K562 (cell line): Measurements from ENCODE around the gene GUK1. TPM values are rescaled to one million over a fixed set of nuclear protein-coding genes. Genes with fewer than 3 reads are reported as not detected.
A peak's percentile ranks its signal among the peaks of the same experiment; 100 is the strongest.

Source experiments
- CHD1 ChIP-seq: fragments of 200-600 bp; sonication (generic); IDR thresholded peaks from one replicate; pipeline ENCODE4 v1.6.1; 2012; ENCODE audit warnings: mild to moderate bottlenecking, moderate library complexity, low read length, inconsistent platforms
- CTCFL ChIP-seq: IDR thresholded peaks from 2 replicates; pipeline ENCODE4 v1.6.1; 2011; ENCODE audit warnings: borderline replicate concordance, low read depth, mild to moderate bottlenecking, moderate library complexity, low read length; ENCODE audit not compliant: insufficient read depth, poor library complexity, severe bottlenecking
- FIP1L1 ChIP-seq: fragments of 200-400 bp; formaldehyde crosslinking; IDR thresholded peaks from 2 replicates; pipeline ENCODE4 v1.6.1; 2018; ENCODE audit warnings: mild to moderate bottlenecking, low read depth, low read length; ENCODE audit not compliant: poor library complexity, severe bottlenecking
- LEF1 ChIP-seq: fragments of 450-650 bp; IDR thresholded peaks from 2 replicates; pipeline ENCODE4 v1.6.1; 2016; ENCODE audit warnings: mild to moderate bottlenecking
- MITF ChIP-seq: IDR thresholded peaks from 2 replicates; pipeline ENCODE4 v1.6.1; 2014; ENCODE audit warnings: antibody characterized with exemption
- PHF8 ChIP-seq: fragments of 200-600 bp; sonication (generic); IDR thresholded peaks from 2 replicates; pipeline ENCODE4 v1.6.1; 2012; ENCODE audit warnings: mixed run types, mild to moderate bottlenecking, inconsistent platforms, low read length, moderate library complexity, borderline replicate concordance
- RAD51 ChIP-seq: fragments of 450-650 bp; IDR thresholded peaks from 2 replicates; pipeline ENCODE4 v1.7.1; 2016; ENCODE audit warnings: low read depth, mild to moderate bottlenecking, borderline replicate concordance
- SIX5 ChIP-seq, 2 experiments: IDR thresholded peaks; 2 replicates each; pipeline ENCODE4 v1.6.1; 2011; ENCODE audit warnings: low read length in 2 of 2, borderline replicate concordance in 1 of 2, low read depth in 1 of 2, mild to moderate bottlenecking in 1 of 2, moderate library complexity in 1 of 2; ENCODE audit not compliant: insufficient read depth in 1 of 2
- SMAD4 ChIP-seq: fragments of 250-450 bp; sonication (Bioruptor Pico); conservative IDR thresholded peaks from 2 replicates; pipeline ENCODE4 v1.8.0; 2021; ENCODE audit warnings: inconsistent platforms, mild to moderate bottlenecking, moderate library complexity
- TCF15 ChIP-seq: fragments of 250-450 bp; sonication (Bioruptor Pico); IDR thresholded peaks from 2 replicates; pipeline ENCODE4 v1.8.0; 2022; ENCODE audit warnings: moderate library complexity, mild to moderate bottlenecking, inconsistent platforms
- TCFL5 ChIP-seq: fragments of 250-450 bp; sonication (Bioruptor Pico); conservative IDR thresholded peaks from 2 replicates; pipeline ENCODE4 v1.6.1; 2021; ENCODE audit warnings: mild to moderate bottlenecking, moderate library complexity, matching md5 sums
- ZNF592 ChIP-seq: fragments of 450-650 bp; IDR thresholded peaks from 2 replicates; pipeline ENCODE4 v1.6.1; 2017; ENCODE audit warnings: antibody characterized with exemption, mild to moderate bottlenecking
- ZNF707 ChIP-seq: fragments of 250-450 bp; sonication (Bioruptor Pico); conservative IDR thresholded peaks from 2 replicates; pipeline ENCODE4 v1.8.0; 2022; ENCODE audit warnings: inconsistent platforms, mild to moderate bottlenecking, moderate library complexity
- ZNF77 ChIP-seq: fragments of 250-450 bp; sonication (Bioruptor Pico); IDR thresholded peaks from 2 replicates; pipeline ENCODE4 v1.5.0; 2020
- polyA plus RNA-seq, 8 experiments: library from polyadenylated mRNA; depleted of rRNA in 4 of 8; stranded (reverse) in 5 of 8; unstranded in 3 of 8; fragments of >200 nt; fragmentation: Nextera tagmentation in 2 of 8; fragmentation: Illumina TruSeq in 1 of 8; extraction: Ambion mirVana in 2 of 8; extraction: Trizol in 1 of 8; gene quantifications; 2 replicates each; pipeline versions ENCODE4 v1.2.1 to v1.2.3, GENCODE V29; 2011 to 2014; ENCODE audit warnings: inconsistent platforms in 1 of 8, missing spikeins in 1 of 8
- total RNA-seq, 7 experiments: library from RNA; depleted of rRNA in 6 of 7; stranded (reverse); fragments of >200 nt in 6 of 7; fragmentation: Illumina TruSeq in 2 of 7; extraction: Trizol in 2 of 7; gene quantifications; 2 replicates each; pipeline versions ENCODE4 v1.2.1 to v1.2.3, GENCODE V29; 2011 to 2021; ENCODE audit warnings: low replicate concordance in 1 of 7

The GUK1 gene
- total and polyA plus RNA-seq, 9 of the 15 experiments (the other 6 are each of a cell fraction or from before 2014, with no cell fraction given) = 7.0 to 331 (median 132) TPM

- TF ChIP-seq ZNF592 (no peak), RAD51 (no peak), CTCFL (peak; percentile 54), ZNF77 (CRISPR knock-in tag) (no peak), CHD1 (no peak), ZNF707 (CRISPR knock-in tag) (no peak), LEF1 (no peak), SIX5 (IDR thresholded peaks at IDR 0.05; ENCODE audit: borderline replicate concordance in 1 of 2, insufficient read depth in 1 of 2, low read depth in 1 of 2, low read length in 2 of 2) (no peak), FIP1L1 (peak; percentile 64), PHF8 (peak; percentile 67; the same call in 1 of the 2 replicates), TCF15 (CRISPR knock-in tag) (no peak), TCFL5 (CRISPR knock-in tag) (no peak), MITF (no peak), SMAD4 (CRISPR knock-in tag) (no peak)
These were observed 34.6 kb downstream of the GUK1 start (continued) for GRCh38 chr1:228174482-228175315.
